HG03575 (cell line): Measurements from ENCODE around the gene FOSB.

ENCODE experiments used
- ATAC-seq: cut with Tn5 transposase; IDR thresholded peaks from one replicate; pipeline ENCODE4 v1.9.1; 2021; ENCODE audit not compliant: unreplicated experiment, insufficient number of reproducible peaks, low FRiP score; ENCODE audit errors: extremely low read depth

The FOSB gene

DNA sequence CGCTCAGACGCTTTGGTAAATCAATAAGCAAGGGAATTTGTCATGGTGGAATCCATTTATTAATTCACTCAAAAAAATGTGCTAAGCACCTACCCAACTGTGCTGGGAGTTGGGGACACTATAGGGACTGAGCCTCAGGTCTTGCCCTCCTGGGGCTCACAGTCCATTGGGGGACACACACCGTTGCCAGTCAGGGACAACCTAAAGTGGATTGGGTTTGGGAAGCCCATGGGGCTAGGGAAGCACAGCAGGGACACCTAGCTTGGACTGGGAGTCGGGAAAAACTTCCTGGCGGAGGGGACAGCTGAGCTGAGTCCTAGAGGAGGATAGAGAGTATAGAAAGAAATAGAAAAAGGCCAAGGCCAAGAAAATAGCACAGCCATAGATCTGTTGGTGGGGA lies 8.5 kb downstream of the FOSB start:
- ATAC-seq, result no peak

GRCh38 chr19:45477186-45477585 lies 9.4 kb downstream of the FOSB start:
- ATAC-seq, result no peak

- ATAC-seq, result no peak
Measured at GRCh38 chr19:45477713-45478453, 10.1 kb downstream of the FOSB start.

GRCh38 chr19:45478454-45479238 lies 10.8 kb downstream of the FOSB start:
- ATAC-seq, result no peak

- no peak for ATAC-seq
Measured at GRCh38 chr19:45483033-45483432, 15.2 kb downstream of the FOSB start.

GRCh38 chr19:45484273-45484945 lies 16.6 kb downstream of the FOSB start:
- no peak for ATAC-seq

DNA sequence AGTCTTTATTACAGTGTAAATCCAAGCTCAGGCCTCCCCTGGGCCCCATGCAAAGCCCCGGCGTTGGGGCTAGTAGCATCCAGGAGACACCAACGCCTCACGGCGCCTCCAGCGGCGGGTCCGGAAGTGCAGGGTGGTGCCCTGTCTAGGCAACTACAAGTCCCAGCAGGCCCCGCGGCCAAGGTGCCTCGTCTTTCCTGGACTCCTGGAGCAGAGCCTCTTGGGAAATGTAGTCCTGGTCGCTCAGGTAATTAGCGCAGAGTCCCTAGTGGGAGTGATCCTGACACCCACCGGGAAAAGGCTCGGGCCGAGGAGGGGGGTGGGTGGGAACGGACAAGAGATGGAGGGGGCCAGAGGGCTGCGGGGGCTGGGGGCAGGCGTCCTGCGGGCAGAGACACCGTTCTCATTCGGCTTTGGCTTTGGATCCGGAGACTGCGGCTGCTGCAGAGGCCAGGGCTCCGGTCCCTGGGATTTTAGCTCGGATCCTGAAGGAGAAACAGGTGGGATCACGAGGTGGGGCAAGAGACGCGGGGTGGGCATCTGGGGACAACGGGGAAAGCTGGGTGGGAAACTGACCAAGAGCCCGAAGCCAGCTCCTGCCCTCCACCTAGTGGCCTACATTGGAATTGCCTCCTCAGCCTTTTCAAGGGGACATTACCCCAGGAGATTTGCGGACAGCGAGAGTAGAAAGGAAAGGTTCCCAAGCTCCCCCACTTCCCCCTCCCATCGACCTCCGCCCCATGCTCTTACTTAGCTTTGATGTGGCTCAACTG lies 17.7 kb downstream of the FOSB start:
- no peak for ATAC-seq

DNA sequence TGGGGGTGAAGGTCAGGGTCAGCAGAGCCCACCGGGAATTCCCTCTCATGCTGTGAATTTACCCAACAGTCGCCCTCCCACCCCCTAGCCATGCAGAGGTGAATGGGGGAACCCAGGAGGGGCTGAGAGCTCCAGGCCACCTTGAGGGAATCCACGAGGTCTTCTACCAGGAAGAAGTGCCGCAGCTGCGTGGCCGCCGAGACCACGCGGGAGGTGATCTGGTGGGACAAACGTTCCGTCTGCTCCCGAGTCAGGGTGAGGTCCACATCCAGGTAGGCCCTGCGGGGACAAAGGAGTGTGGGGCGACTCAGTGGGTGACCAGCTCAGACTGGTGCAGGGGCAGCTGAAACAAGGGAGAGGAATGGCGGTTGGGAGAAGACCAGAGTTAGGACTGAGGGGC lies 20.9 kb downstream of the FOSB start:
- ATAC-seq, result no peak

DNA sequence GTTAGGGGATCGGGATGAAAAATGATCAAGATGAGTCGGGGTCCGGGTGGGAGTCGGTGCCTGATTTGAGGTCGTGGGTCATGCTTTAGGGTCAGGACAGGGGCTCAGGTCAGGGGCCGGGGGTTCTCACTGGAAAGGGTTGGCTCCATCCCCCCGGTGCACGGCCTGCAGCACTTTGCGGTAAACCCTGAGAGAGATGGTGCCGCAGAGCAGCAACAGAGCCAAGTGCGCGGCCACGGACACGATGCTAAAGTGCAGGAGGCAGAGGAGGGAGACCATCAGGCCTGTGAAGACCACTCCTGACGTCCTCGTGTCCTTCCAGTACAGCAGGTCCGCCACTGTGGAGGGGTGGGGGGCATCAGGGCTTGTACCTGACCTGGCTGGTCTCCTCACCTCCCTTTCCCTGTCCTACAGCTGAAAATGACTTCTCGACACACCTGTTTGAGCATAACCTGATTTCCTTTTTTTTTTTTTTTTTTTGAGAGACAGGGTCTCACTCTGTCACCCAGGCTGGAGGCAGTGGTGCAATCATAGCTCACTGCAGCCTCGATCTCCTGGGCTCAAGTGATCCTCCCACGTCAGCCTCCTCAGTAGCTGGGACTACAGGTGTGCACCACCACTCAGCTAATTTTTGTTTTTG lies 21.5 kb downstream of the FOSB start:
- ATAC-seq, result no peak

- no peak for ATAC-seq
Measured at GRCh38 chr19:45492137-45492626, 24.4 kb downstream of the FOSB start.

DNA sequence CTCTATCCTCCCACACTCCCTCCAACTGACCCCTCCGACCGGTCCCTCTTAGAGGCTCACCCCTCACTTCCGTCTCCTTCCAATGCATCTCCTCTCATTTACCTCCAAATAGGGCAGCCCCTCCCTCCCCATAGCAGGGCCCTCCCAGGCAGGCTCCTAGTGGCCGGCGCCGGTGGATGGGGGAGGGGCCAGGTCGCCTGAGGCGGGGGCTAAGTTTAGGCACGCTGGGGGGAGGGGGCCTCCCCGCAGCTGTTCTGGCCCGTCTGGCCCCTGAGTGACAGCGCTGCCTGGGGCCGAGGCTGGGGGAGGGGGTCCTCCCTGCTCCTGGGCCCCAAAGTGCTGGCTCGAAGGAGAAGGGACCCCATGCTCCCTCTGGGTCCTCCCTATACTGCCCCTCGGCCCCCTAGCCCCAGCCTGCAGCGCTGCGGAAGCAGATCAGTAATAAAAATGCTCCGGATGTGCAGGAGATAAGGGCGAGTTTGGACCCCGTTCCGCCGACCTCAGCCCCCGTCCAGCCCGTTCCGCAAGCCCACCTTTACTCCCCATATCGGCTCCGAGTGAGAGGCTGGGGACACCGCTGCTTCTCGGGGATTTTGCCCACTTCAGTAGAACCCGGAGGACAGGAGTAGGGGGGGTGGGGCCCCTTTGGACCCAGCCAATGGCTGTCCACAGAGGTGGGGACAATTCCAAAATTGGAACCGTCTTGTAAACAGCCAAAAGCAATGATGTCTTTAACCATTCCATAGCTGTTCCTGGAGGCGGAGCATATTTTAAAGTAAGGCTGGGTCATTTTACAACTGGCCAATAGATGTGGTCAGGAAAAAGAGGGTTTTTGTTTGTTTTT lies 25.1 kb downstream of the FOSB start:
- no peak for ATAC-seq

DNA sequence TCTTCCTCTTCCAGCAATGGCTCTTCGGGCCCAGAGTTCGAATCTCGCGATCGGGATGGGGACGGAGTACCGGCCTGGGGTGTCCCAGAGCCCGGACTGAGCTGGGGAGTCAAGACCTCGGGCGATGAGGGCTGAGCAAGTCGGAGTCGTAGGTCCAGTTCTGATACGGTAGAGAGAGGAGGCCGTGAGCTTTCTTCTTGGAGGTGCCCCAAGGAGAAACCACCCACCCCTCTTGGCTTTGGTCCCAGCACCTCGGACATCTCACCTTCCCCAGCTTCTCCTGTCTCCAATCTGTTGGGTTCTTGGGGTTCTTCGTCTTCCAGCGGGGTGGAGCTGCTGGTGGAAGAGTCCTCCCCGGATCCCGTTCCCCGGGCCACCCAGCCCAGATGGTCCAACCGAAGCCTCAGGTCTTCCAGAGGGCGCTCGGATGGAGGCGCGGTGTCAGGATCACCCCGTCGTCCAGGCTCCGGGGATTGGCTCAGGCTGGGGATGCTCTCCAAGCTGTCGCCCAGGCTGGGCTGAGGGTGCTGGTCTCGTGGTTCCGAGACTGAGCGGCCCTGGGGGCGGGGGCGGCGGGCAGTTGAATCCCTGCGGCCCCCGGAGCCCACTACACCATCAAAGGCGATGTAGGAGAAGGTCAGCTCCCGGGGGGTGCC lies 26.6 kb downstream of the FOSB start:
- no peak for ATAC-seq

DNA sequence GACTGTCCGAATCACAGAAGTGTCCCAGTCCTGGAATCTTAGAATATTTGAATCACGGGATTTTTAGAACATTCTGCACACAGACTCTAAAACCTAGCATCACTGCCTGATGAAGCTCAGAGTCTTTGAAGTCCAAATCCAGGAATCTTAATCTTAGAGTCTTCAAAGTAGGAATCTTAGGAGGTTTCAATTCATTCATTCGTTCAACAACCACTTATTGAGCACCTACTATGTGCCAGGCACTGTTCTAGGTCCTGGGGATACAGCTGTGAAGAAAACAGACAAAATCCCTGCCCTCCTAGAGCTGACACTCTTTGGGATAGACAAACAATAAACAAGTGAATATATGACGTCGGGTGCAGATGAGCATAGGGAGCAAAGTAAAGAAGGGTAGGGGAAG lies 27.4 kb downstream of the FOSB start:
- no peak for ATAC-seq

DNA sequence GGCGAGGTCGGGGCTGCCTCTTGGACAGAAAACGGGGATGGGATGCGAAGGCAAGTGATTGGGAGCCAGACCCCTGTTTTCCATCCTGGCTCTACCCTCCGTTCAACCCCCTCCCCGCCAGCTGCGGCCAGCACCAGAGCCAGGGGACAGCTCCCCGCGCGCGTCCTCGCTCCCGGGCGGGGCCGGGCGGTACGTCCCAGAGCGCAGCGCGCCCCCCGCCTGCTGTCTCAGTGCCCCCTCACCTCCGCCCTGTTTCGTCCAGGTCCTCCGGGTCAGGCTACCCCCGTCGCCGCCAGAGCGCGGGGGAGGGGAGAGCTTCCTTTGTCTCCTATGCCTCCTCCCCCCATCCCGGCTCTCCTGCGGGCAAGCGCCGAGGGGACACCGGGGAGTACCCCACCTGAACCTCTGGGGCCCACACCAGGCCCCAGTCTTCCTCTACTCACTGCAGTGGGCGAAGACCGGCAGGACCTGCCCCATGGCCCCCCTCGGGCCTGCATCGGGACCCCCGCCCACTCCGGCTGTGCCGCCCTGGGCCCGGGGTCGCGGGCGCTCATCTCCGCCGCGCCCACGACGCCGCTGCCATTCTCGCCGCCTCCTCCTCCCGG lies 28.7 kb downstream of the FOSB start:
- ATAC-seq, result no peak

- no peak for ATAC-seq
Measured at GRCh38 chr19:45497791-45498190, 30.0 kb downstream of the FOSB start.

DNA sequence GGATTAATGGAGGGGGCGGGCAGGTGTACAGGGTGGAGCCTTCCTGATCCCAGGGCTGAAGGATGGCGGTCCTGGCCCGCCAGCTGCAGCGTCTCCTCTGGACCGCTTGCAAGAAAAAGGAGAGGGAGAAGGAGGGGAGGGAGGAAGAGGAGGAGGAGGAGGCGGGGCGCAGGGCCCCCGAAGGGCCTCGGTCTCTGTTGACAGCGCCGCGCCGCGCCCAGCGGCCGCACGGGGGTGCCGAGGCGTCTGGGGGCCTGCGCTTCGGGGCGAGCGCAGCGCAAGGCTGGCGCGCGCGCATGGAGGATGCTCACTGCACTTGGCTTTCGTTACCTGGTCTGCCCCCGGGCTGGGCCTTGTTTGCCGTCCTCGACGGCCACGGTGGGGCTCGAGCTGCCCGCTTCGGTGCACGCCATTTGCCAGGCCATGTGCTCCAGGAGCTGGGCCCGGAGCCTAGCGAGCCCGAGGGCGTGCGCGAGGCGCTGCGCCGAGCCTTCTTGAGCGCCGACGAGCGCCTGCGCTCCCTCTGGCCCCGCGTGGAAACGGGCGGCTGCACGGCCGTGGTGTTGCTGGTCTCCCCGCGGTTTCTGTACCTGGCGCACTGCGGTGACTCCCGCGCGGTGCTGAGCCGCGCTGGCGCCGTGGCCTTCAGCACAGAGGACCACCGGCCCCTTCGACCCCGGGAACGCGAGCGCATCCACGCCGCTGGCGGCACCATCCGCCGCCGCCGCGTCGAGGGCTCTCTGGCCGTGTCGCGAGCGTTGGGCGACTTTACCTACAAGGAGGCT lies 30.8 kb downstream of the FOSB start, which contains the start of gene PPM1N:
Gene PPM1N, plus strand, starts transcription at position 33 of the 785 bp plus-strand sequence. Its CDS starts 30 bp downstream, at position 63.
- ATAC-seq, result no peak
